ENCODE measurements around the gene STRA6. TPM values are rescaled to one million over a fixed set of nuclear protein-coding genes. Genes with fewer than 3 reads are reported as not detected.

STRA6 gene
- 13.9 TPM for polyA plus RNA-seq (2013, experiment 1 of 2)
- 12.6 TPM for polyA plus RNA-seq (2013, experiment 2 of 2)

- H2BK5ac ChIP-seq (ENCODE audit: low read depth, low read length, poor library complexity, severe bottlenecking) = peak within 1 kb of the TSS; percentile 61
- H3K9me3 ChIP-seq (ENCODE audit: control insufficient read depth, low read length) = no peaks in the 10 kb centered on the region
- H2BK120ac ChIP-seq (ENCODE audit: low read depth, low read length) = peak within 1 kb of the TSS; percentile 84
- H3K23ac ChIP-seq (ENCODE audit: low read length in 2 of 2) = no peak within 1 kb of the TSS
- peaks cover 5% of the 10 kb centered on the region for H3K79me1 ChIP-seq (replicated peaks; ENCODE audit: low read length, poor library complexity, severe bottlenecking)
- peak within 1 kb of the TSS; percentile 78 for H4K8ac ChIP-seq (ENCODE audit: low read length)
- H4K91ac ChIP-seq (ENCODE audit: low read length) = peak within 1 kb of the TSS; percentile 93
- peak within 1 kb of the TSS in 1 of 2 experiments; percentile 90 for H3K14ac ChIP-seq (ENCODE audit: low read length in 2 of 2)
- H3K4me3 ChIP-seq (ENCODE audit: insufficient read depth in 1 of 2, low read depth in 1 of 2, low read length in 2 of 2) = peak within 1 kb of the TSS in 1 of 2 experiments; percentile 17
- peak within 1 kb of the TSS; percentile 99 for H2BK15ac ChIP-seq (ENCODE audit: low read depth, poor library complexity, severe bottlenecking)
- peak within 1 kb of the TSS; percentile 44 for H3K27ac ChIP-seq (ENCODE audit: low read length, poor library complexity, severe bottlenecking)
- peak within 1 kb of the TSS; percentile 39 for H3K4me2 ChIP-seq (ENCODE audit: low read length, poor library complexity, severe bottlenecking)
- no peak within 1 kb of the TSS for H3K9ac ChIP-seq (ENCODE audit: low read length)
- peaks cover 0 to 14% of the 10 kb centered on the region in 2 experiments for H3K27me3 ChIP-seq (ENCODE audit: control insufficient read depth in 1 of 2, insufficient read depth in 1 of 2, low read length in 2 of 2)
- H2BK12ac ChIP-seq (ENCODE audit: low read length in 2 of 2) = peak within 1 kb of the TSS; percentile 85 to 91
- peaks cover 81% of the 10 kb centered on the region for H3K4me1 ChIP-seq (ENCODE audit: control insufficient read depth, insufficient read depth, low read depth, low read length)
- WGBS = 2% methylated on average over 20 of the region's 26 CpGs
- no peak within 1 kb of the TSS for H2AFZ ChIP-seq (ENCODE audit: low read depth, low read length)
- peaks cover 0 to under 1% of the 10 kb centered on the region in 2 experiments for H3K36me3 ChIP-seq (ENCODE audit: control insufficient read depth in 1 of 2, insufficient read depth in 2 of 2, low read depth in 1 of 2, low read length in 2 of 2)
- peak within 1 kb of the TSS; percentile 88 to 94 for H3K18ac ChIP-seq (ENCODE audit: low read depth in 1 of 2, low read length in 2 of 2)
- peak within 1 kb of the TSS; percentile 89 for H2AK5ac ChIP-seq (ENCODE audit: low read length, severe bottlenecking)
- H3K4ac ChIP-seq (ENCODE audit: low read depth in 1 of 2, low read length in 2 of 2) = peak within 1 kb of the TSS; percentile 76 to 83
- DNase-seq = peak; percentile 94
Measured at GRCh38 chr15:74202452-74203401, at the start of gene STRA6. Gene STRA6, minus strand, starts transcription at chr15:74202787. Its CDS starts 520 bp downstream, at chr15:74202267.

- 77% methylated on average over 6 of the region's 6 CpGs for WGBS
- no peak overlapping the region for H3K27ac ChIP-seq (ENCODE audit: low read length, poor library complexity, severe bottlenecking)
- DNase-seq = no peak
Measured at GRCh38 chr15:74252291-74252690, 49.7 kb upstream of the STRA6 start.

GRCh38 chr15:74251131-74251811, 48.7 kb upstream of the STRA6 start:
- Histone ChIP-seq H4K8ac (ENCODE audit: low read length) (no peak overlapping the region), H2BK12ac (ENCODE audit: low read length in 2 of 2) (no peak overlapping the region), H2BK5ac (ENCODE audit: low read depth, low read length, poor library complexity, severe bottlenecking) (no peak overlapping the region), H3K79me1 (replicated peaks; ENCODE audit: low read length, poor library complexity, severe bottlenecking) (no peaks in the 10 kb centered on the region), H3K27me3 (ENCODE audit: control insufficient read depth in 1 of 2, insufficient read depth in 1 of 2, low read length in 2 of 2) (peaks cover 28 to 42% of the 10 kb centered on the region in 2 experiments), H3K4me3 (ENCODE audit: insufficient read depth in 1 of 2, low read depth in 1 of 2, low read length in 2 of 2) (no peak overlapping the region), H3K36me3 (ENCODE audit: control insufficient read depth in 1 of 2, insufficient read depth in 2 of 2, low read depth in 1 of 2, low read length in 2 of 2) (no peaks in the 10 kb centered on the region), H3K9ac (ENCODE audit: low read length) (no peak overlapping the region), H3K4me1 (ENCODE audit: control insufficient read depth, insufficient read depth, low read depth, low read length) (peaks cover 5% of the 10 kb centered on the region), H3K18ac (ENCODE audit: low read depth in 1 of 2, low read length in 2 of 2) (no peak overlapping the region), H3K4me2 (ENCODE audit: low read length, poor library complexity, severe bottlenecking) (no peak overlapping the region), H2AK5ac (ENCODE audit: low read length, severe bottlenecking) (no peak overlapping the region), H3K23ac (ENCODE audit: low read length in 2 of 2) (no peak overlapping the region), H3K14ac (ENCODE audit: low read length in 2 of 2) (no peak overlapping the region), H2AFZ (ENCODE audit: low read depth, low read length) (no peak overlapping the region), H4K91ac (ENCODE audit: low read length) (no peak overlapping the region), H3K4ac (ENCODE audit: low read depth in 1 of 2, low read length in 2 of 2) (no peak overlapping the region), H2BK15ac (ENCODE audit: low read depth, poor library complexity, severe bottlenecking) (no peak overlapping the region), H3K9me3 (ENCODE audit: control insufficient read depth, low read length) (no peaks in the 10 kb centered on the region), H3K27ac (ENCODE audit: low read length, poor library complexity, severe bottlenecking) (no peak overlapping the region), H2BK120ac (ENCODE audit: low read depth, low read length) (no peak overlapping the region)
- no peak for DNase-seq
- WGBS = 91% methylated on average over 5 of the region's 5 CpGs

More at GRCh38 chr15:74252291-74252690, 49.7 kb upstream of the STRA6 start:
- no peak overlapping the region for H2AK5ac ChIP-seq (ENCODE audit: low read length, severe bottlenecking)
- H2BK15ac ChIP-seq (ENCODE audit: low read depth, poor library complexity, severe bottlenecking) = no peak overlapping the region
- H3K4ac ChIP-seq (ENCODE audit: low read depth in 1 of 2, low read length in 2 of 2) = no peak overlapping the region
- H3K9ac ChIP-seq (ENCODE audit: low read length) = no peak overlapping the region
- H3K36me3 ChIP-seq (ENCODE audit: control insufficient read depth in 1 of 2, insufficient read depth in 2 of 2, low read depth in 1 of 2, low read length in 2 of 2) = no peaks in the 10 kb centered on the region
- H2BK12ac ChIP-seq (ENCODE audit: low read length in 2 of 2) = no peak overlapping the region
- no peaks in the 10 kb centered on the region for H3K79me1 ChIP-seq (replicated peaks; ENCODE audit: low read length, poor library complexity, severe bottlenecking)
- no peak overlapping the region for H3K4me3 ChIP-seq (ENCODE audit: insufficient read depth in 1 of 2, low read depth in 1 of 2, low read length in 2 of 2)
- no peak overlapping the region for H3K14ac ChIP-seq (ENCODE audit: low read length in 2 of 2)
- no peaks in the 10 kb centered on the region for H3K9me3 ChIP-seq (ENCODE audit: control insufficient read depth, low read length)
- H2BK120ac ChIP-seq (ENCODE audit: low read depth, low read length) = no peak overlapping the region
- peaks cover 34 to 48% of the 10 kb centered on the region in 2 experiments for H3K27me3 ChIP-seq (ENCODE audit: control insufficient read depth in 1 of 2, insufficient read depth in 1 of 2, low read length in 2 of 2)
- no peak overlapping the region for H2AFZ ChIP-seq (ENCODE audit: low read depth, low read length)
- no peak overlapping the region for H3K18ac ChIP-seq (ENCODE audit: low read depth in 1 of 2, low read length in 2 of 2)
- H3K23ac ChIP-seq (ENCODE audit: low read length in 2 of 2) = no peak overlapping the region
- H2BK5ac ChIP-seq (ENCODE audit: low read depth, low read length, poor library complexity, severe bottlenecking) = no peak overlapping the region
- H3K4me1 ChIP-seq (ENCODE audit: control insufficient read depth, insufficient read depth, low read depth, low read length) = peaks cover 5% of the 10 kb centered on the region
- no peak overlapping the region for H4K8ac ChIP-seq (ENCODE audit: low read length)
- H3K4me2 ChIP-seq (ENCODE audit: low read length, poor library complexity, severe bottlenecking) = no peak overlapping the region
- H4K91ac ChIP-seq (ENCODE audit: low read length) = no peak overlapping the region

GRCh38 chr15:74250266-74250665, 47.7 kb upstream of the STRA6 start:
- Histone ChIP-seq H3K14ac (ENCODE audit: low read length in 2 of 2) (no peak overlapping the region), H3K18ac (ENCODE audit: low read depth in 1 of 2, low read length in 2 of 2) (no peak overlapping the region), H3K36me3 (ENCODE audit: control insufficient read depth in 1 of 2, insufficient read depth in 2 of 2, low read depth in 1 of 2, low read length in 2 of 2) (no peaks in the 10 kb centered on the region), H2AFZ (ENCODE audit: low read depth, low read length) (no peak overlapping the region), H2AK5ac (ENCODE audit: low read length, severe bottlenecking) (no peak overlapping the region), H4K8ac (ENCODE audit: low read length) (no peak overlapping the region), H3K79me1 (replicated peaks; ENCODE audit: low read length, poor library complexity, severe bottlenecking) (no peaks in the 10 kb centered on the region), H3K23ac (ENCODE audit: low read length in 2 of 2) (no peak overlapping the region), H3K9ac (ENCODE audit: low read length) (no peak overlapping the region), H3K4me3 (ENCODE audit: insufficient read depth in 1 of 2, low read depth in 1 of 2, low read length in 2 of 2) (no peak overlapping the region), H3K27ac (ENCODE audit: low read length, poor library complexity, severe bottlenecking) (no peak overlapping the region), H4K91ac (ENCODE audit: low read length) (no peak overlapping the region), H3K4me1 (ENCODE audit: control insufficient read depth, insufficient read depth, low read depth, low read length) (peaks cover 10% of the 10 kb centered on the region), H2BK5ac (ENCODE audit: low read depth, low read length, poor library complexity, severe bottlenecking) (no peak overlapping the region), H2BK15ac (ENCODE audit: low read depth, poor library complexity, severe bottlenecking) (no peak overlapping the region), H3K9me3 (ENCODE audit: control insufficient read depth, low read length) (no peaks in the 10 kb centered on the region), H3K27me3 (ENCODE audit: control insufficient read depth in 1 of 2, insufficient read depth in 1 of 2, low read length in 2 of 2) (peaks cover 26 to 40% of the 10 kb centered on the region in 2 experiments), H2BK120ac (ENCODE audit: low read depth, low read length) (no peak overlapping the region), H2BK12ac (ENCODE audit: low read length in 2 of 2) (no peak overlapping the region), H3K4ac (ENCODE audit: low read depth in 1 of 2, low read length in 2 of 2) (no peak overlapping the region), H3K4me2 (ENCODE audit: low read length, poor library complexity, severe bottlenecking) (no peak overlapping the region)
- 87% methylated on average over 6 of the region's 6 CpGs for WGBS
- DNase-seq = no peak
